H1 (cell line): Measurements from ENCODE around the gene PDZRN4. TPM values are rescaled to one million over a fixed set of nuclear protein-coding genes. Genes with fewer than 3 reads are reported as not detected.

Source experiments
- CTCF ChIA-PET: fragments of 300-600 bp; sonication (Branson Sonifier 250); formaldehyde crosslinking; loops from one replicate; lab custom pipeline; 2021; ENCODE audit not compliant: partially characterized antibody; lab: Charles Lee
- POLR2A ChIA-PET: fragments of 300-600 bp; sonication (Branson Sonifier 250); formaldehyde crosslinking; loops from one replicate; lab custom pipeline; 2021; ENCODE audit warnings: inconsistent platforms; ENCODE audit not compliant: partially characterized antibody; lab: Charles Lee
- DNase-seq, 2 experiments: peaks; one replicate each; pipeline versions ENCODE4 v3.0.0 to v3.0.0-alpha.2; 2010 to 2022; ENCODE audit warnings: low spot score in 2 of 2, low read depth in 1 of 2, mixed read lengths in 1 of 2
- FAIRE-seq: peaks from 2 replicates; lab custom pipeline; 2011; peaks lifted over from hg19 to GRCh38; lab: Jason Lieb, UNC
- H2AFZ ChIP-seq: 2 replicates; pipeline ENCODE4 v1.8.1; 2012; ENCODE audit warnings: low read length, inconsistent platforms
- H2AK5ac ChIP-seq: 2 replicates; pipeline ENCODE4 v1.6.1; 2013; ENCODE audit warnings: low read depth, low read length
- H2BK120ac ChIP-seq: replicated peaks from 2 replicates; pipeline ENCODE3; 2013; ENCODE audit warnings: low read depth, low read length, inconsistent platforms
- H2BK12ac ChIP-seq: 2 replicates; pipeline ENCODE4 v1.6.1; 2013; ENCODE audit warnings: low read depth, low read length
- H2BK15ac ChIP-seq: 2 replicates; pipeline ENCODE4 v1.6.1; 2013; ENCODE audit warnings: low read length
- H2BK20ac ChIP-seq: 2 replicates; pipeline ENCODE4 v1.6.1; 2013; ENCODE audit warnings: low read length
- H2BK5ac ChIP-seq: 2 replicates; pipeline ENCODE4 v1.6.1; 2013; ENCODE audit warnings: low read depth, low read length
- H3K14ac ChIP-seq: 2 replicates; pipeline ENCODE4 v1.6.1; 2013; ENCODE audit warnings: inconsistent platforms; ENCODE audit not compliant: insufficient read length
- H3K18ac ChIP-seq: 2 replicates; pipeline ENCODE4 v1.6.1; 2013; ENCODE audit warnings: low read length; ENCODE audit errors: extremely low read depth
- H3K23ac ChIP-seq: 2 replicates; pipeline ENCODE4 v1.6.1; 2013; ENCODE audit warnings: inconsistent platforms; ENCODE audit not compliant: insufficient read length
- H3K23me2 ChIP-seq: 2 replicates; pipeline ENCODE4 v1.6.1; 2013; ENCODE audit warnings: low read depth, low read length
- H3K27ac ChIP-seq: 2 replicates; pipeline ENCODE4 v1.6.1; 2011; ENCODE audit warnings: low read depth, low read length, inconsistent platforms
- H3K27me3 ChIP-seq, 4 experiments: replicated peaks in 1 of 4; 1 replicate in 1 of 4; 2 replicates in 3 of 4; pipeline versions ENCODE4 v1.6.1 to v1.8.1; 2011 to 2013; ENCODE audit warnings: low read length in 3 of 4, mild to moderate bottlenecking in 3 of 4, inconsistent platforms in 2 of 4, mixed read lengths in 2 of 4, moderate library complexity in 1 of 4; ENCODE audit not compliant: control insufficient read depth in 3 of 4, insufficient read depth in 3 of 4; ENCODE audit errors: extremely low read depth in 1 of 4
- H3K36me3 ChIP-seq, 4 experiments: 2 replicates each; pipeline versions ENCODE4 v1.6.1 to v1.8.1; 2011 to 2013; ENCODE audit warnings: mild to moderate bottlenecking in 4 of 4, low read length in 3 of 4, moderate library complexity in 2 of 4, control low read depth in 1 of 4, inconsistent platforms in 1 of 4; ENCODE audit not compliant: insufficient read depth in 4 of 4, control insufficient read depth in 2 of 4
- H3K4ac ChIP-seq: replicated peaks from 2 replicates; pipeline ENCODE3; 2013; ENCODE audit warnings: low read length, low read depth, mixed read lengths, inconsistent platforms; ENCODE audit not compliant: insufficient read length
- H3K4me1 ChIP-seq, 4 experiments: replicated peaks in 1 of 4; 1 replicate in 1 of 4; 2 replicates in 3 of 4; pipeline versions ENCODE4 v1.6.1 to v1.8.1; 2011 to 2013; ENCODE audit warnings: low read length in 3 of 4, inconsistent platforms in 2 of 4, mixed read lengths in 1 of 4; ENCODE audit not compliant: insufficient read depth in 4 of 4, control insufficient read depth in 3 of 4
- H3K4me2 ChIP-seq, 2 experiments: 2 replicates each; pipeline versions ENCODE4 v1.6.1 to v1.8.1; 2011 to 2013; ENCODE audit warnings: low read depth in 2 of 2, low read length in 2 of 2, control low read depth in 1 of 2, inconsistent platforms in 1 of 2, mild to moderate bottlenecking in 1 of 2; ENCODE audit not compliant: insufficient read depth in 1 of 2
- H3K4me3 ChIP-seq, 4 experiments: fragments of 200-600, 300-600 bp in 1 of 4; sonication (generic), shearing (Covaris generic), sonication (Bioruptor Twin) in 1 of 4; 2 replicates each; pipeline versions ENCODE4 v1.5.1 to v1.8.1; 2011 to 2016; ENCODE audit warnings: low read length in 4 of 4, low read depth in 3 of 4, control low read depth in 2 of 4, inconsistent platforms in 2 of 4, mild to moderate bottlenecking in 2 of 4, mixed read lengths in 1 of 4, moderate library complexity in 1 of 4; ENCODE audit not compliant: insufficient read depth in 2 of 4; ENCODE audit errors: extremely low read depth in 1 of 4
- H3K56ac ChIP-seq: replicated peaks from 2 replicates; pipeline ENCODE3; 2013; ENCODE audit warnings: low read depth, mild to moderate bottlenecking, mixed read lengths, low read length, inconsistent platforms; ENCODE audit not compliant: insufficient read length
- H3K79me1 ChIP-seq: 2 replicates; pipeline ENCODE4 v1.6.1; 2013; ENCODE audit warnings: low read depth, low read length, control low read depth
- H3K79me2 ChIP-seq, 2 experiments: 2 replicates each; pipeline versions ENCODE4 v1.6.1 to v1.8.1; 2012 to 2013; ENCODE audit warnings: low read length in 2 of 2, mild to moderate bottlenecking in 2 of 2, inconsistent platforms in 1 of 2; ENCODE audit not compliant: insufficient read depth in 2 of 2, control insufficient read depth in 1 of 2
- H3K9ac ChIP-seq, 4 experiments: replicated peaks in 1 of 4; 1 replicate in 1 of 4; 2 replicates in 3 of 4; pipeline versions ENCODE4 v1.6.1 to v1.8.1; 2011 to 2013; ENCODE audit warnings: low read depth in 3 of 4, low read length in 3 of 4, control low read depth in 2 of 4, mild to moderate bottlenecking in 2 of 4, moderate library complexity in 2 of 4, inconsistent platforms in 1 of 4; ENCODE audit errors: extremely low read depth in 1 of 4
- H3K9me3 ChIP-seq, 2 experiments: 2 replicates each; pipeline versions ENCODE4 v1.6.1 to v1.8.1; 2012 to 2013; ENCODE audit warnings: mild to moderate bottlenecking in 2 of 2, moderate library complexity in 2 of 2, control low read depth in 1 of 2, inconsistent platforms in 1 of 2, low read depth in 1 of 2, low read length in 1 of 2, mixed read lengths in 1 of 2; ENCODE audit not compliant: insufficient read depth in 2 of 2
- H4K20me1 ChIP-seq, 2 experiments: replicated peaks in 1 of 2; 2 replicates each; pipeline versions ENCODE3 to v1.8.1; 2011 to 2013; ENCODE audit warnings: inconsistent platforms in 2 of 2, low read length in 2 of 2, mild to moderate bottlenecking in 1 of 2; ENCODE audit not compliant: insufficient read depth in 2 of 2, control insufficient read depth in 1 of 2
- H4K5ac ChIP-seq: 2 replicates; pipeline ENCODE4 v1.6.1; 2013; ENCODE audit warnings: low read length, low read depth, mixed read lengths, inconsistent platforms; ENCODE audit not compliant: insufficient read length
- H4K8ac ChIP-seq: 2 replicates; pipeline ENCODE4 v1.8.0; 2013; ENCODE audit warnings: mild to moderate bottlenecking, moderate library complexity, low read length, inconsistent platforms; ENCODE audit not compliant: insufficient read depth; ENCODE audit errors: extremely low read depth
- H4K91ac ChIP-seq: replicated peaks from 2 replicates; pipeline ENCODE3; 2013; ENCODE audit warnings: low read length, mixed read lengths, inconsistent platforms; ENCODE audit not compliant: insufficient read length
- GABPA ChIP-seq: IDR thresholded peaks from 2 replicates; pipeline ENCODE4 v1.6.1; 2011; ENCODE audit warnings: mild to moderate bottlenecking, low read length, moderate library complexity, borderline replicate concordance; ENCODE audit not compliant: insufficient read depth
- JUND ChIP-seq: IDR thresholded peaks from 2 replicates; pipeline ENCODE4 v1.6.1; 2011; ENCODE audit warnings: mild to moderate bottlenecking, improper control_type of control experiment, low read length
- WGBS, 2 experiments: shearing (Covaris generic) in 1 of 2; methylation state at CpG; one replicate each; pipeline versions ENCODE4 v1.1.6 to v1.1.7; 2013 to 2015; ENCODE audit warnings: low lambda C conversion rate in 2 of 2, mixed read lengths in 2 of 2, inconsistent platforms in 1 of 2, low coverage in 1 of 2, missing lambda C conversion rate in 1 of 2; ENCODE audit not compliant: insufficient replicate concordance in 2 of 2, insufficient coverage in 1 of 2, insufficient read length in 1 of 2; ENCODE audit errors: extremely low coverage in 1 of 2, missing lambda C conversion rate in 1 of 2; 5-methylcytosine and 5-hydroxymethylcytosine counted together
- polyA plus RNA-seq, 7 experiments: library from polyadenylated mRNA; depleted of rRNA in 3 of 7; stranded (reverse) in 5 of 7; unstranded in 2 of 7; fragments of >200 nt in 5 of 7; fragments of 200-250 nt in 2 of 7; gene quantifications; 1 replicate in 5 of 7; 2 replicates in 1 of 7; 4 replicates in 1 of 7; pipeline versions ENCODE4 v1.2.1 to v1.2.3, GENCODE V29; 2011 to 2013; ENCODE audit warnings: missing spikeins in 2 of 7, mixed read lengths in 2 of 7
- total RNA-seq: library from RNA; stranded (reverse); fragmentation: NEBNext Ultra II Directional; extraction: Animal tissue kit (Norgen Biotek cat#: 25700); gene quantifications from 2 replicates; pipeline ENCODE4 v1.2.1, GENCODE V29; 2021

PDZRN4 gene
- total and polyA plus RNA-seq, 2 of the 8 experiments (the other 6 are each of a cell fraction or from before 2014, with no cell fraction given) = not detected

DNA sequence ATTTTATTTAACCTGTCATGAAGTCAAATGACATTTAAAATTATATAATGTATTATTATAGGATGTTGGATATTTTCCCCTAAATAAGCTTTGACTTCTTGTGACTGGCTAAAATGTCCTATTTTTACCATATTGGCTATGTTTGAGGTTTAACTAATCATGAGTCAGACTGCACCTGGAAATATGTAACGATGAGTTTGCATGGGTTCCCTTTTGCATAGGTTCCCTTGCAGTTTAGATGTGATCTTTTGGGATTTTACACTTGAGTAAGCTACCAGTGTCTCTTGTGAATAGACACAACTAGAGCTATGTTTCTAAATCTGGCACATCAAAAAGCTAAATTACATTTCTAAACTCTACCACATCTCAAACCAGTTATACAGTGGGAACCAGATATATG lies 5.2 kb downstream of the PDZRN4 start:
- H3K14ac ChIP-seq = no peak overlapping the region
- peaks cover 15 to 23% (median 19%) of the 10 kb centered on the region in 4 experiments for H3K27me3 ChIP-seq
- POLR2A ChIA-PET = no interaction called here
- WGBS, 2 experiments = 87% methylated on average over 1 of the region's 1 CpG; no CpG with 5 or more reads in 1 of the 2 experiments
- CTCF ChIA-PET = interaction anchor here (0.6 to 0.8 kb wide), 2 partner anchors 82 to 901 kb away, joined by 3 read pairs; no protein-coding TSS in a partner anchor
- FAIRE-seq = no peak
- no peak overlapping the region for H3K4me3 ChIP-seq
- no peak overlapping the region for H2AK5ac ChIP-seq
- H4K20me1 ChIP-seq = no peaks in the 10 kb centered on the region
- peaks cover 8% of the 10 kb centered on the region for H3K23me2 ChIP-seq
- H3K4ac ChIP-seq = no peak overlapping the region
- H3K27ac ChIP-seq = no peak overlapping the region
- DNase-seq = no peak
- no peak overlapping the region for H2BK15ac ChIP-seq
- H4K91ac ChIP-seq = no peak overlapping the region
- H3K36me3 ChIP-seq = no peaks in the 10 kb centered on the region; a peak in 1 of 8 replicates
- H3K79me1 ChIP-seq = no peaks in the 10 kb centered on the region
- H2BK12ac ChIP-seq = no peak overlapping the region
- peaks cover 0 to 3% (median 0%) of the 10 kb centered on the region in 4 experiments; a peak in 2 of 7 replicates for H3K4me1 ChIP-seq
- no peak overlapping the region for H3K9ac ChIP-seq
- H3K9me3 ChIP-seq = no peaks in the 10 kb centered on the region
- no peak overlapping the region for H3K56ac ChIP-seq
- no peak overlapping the region for H2BK120ac ChIP-seq
- H4K5ac ChIP-seq = no peak overlapping the region
- H2BK20ac ChIP-seq = no peak overlapping the region
- no peak overlapping the region for H2AFZ ChIP-seq
- H3K4me2 ChIP-seq = no peak overlapping the region
- no peak overlapping the region for H4K8ac ChIP-seq
- H3K23ac ChIP-seq = no peak overlapping the region
- H3K18ac ChIP-seq = no peak overlapping the region
- H2BK5ac ChIP-seq = no peak overlapping the region
- no peaks in the 10 kb centered on the region for H3K79me2 ChIP-seq
- TF ChIP-seq GABPA (no peak), JUND (no peak)
